MCF 10A (cell line): ENCODE measurements around the gene TNFSF15. TPM values are rescaled to one million over a fixed set of nuclear protein-coding genes. Genes with fewer than 3 reads are reported as not detected.

ENCODE experiments used
- BruUV-seq: library from RNA; stranded (reverse); fragments of 400-500 nt; replicated peaks from 2 replicates; lab custom pipeline; 2021; lab: Mats Ljungman, UMichigan
- CTCF ChIA-PET: fragments of 300-600 bp; sonication (Branson Sonifier 250); formaldehyde crosslinking; extraction: SDS; loops from one replicate; lab custom pipeline; 2021; ENCODE audit warnings: antibody characterized with exemption, inconsistent platforms; lab: Yijun Ruan, JAX
- POLR2A ChIA-PET: fragments of 300-600, 350-650 bp; sonication (Branson Sonifier 250); formaldehyde crosslinking; extraction: SDS; loops from one replicate; lab custom pipeline; 2020; ENCODE audit warnings: antibody characterized with exemption, inconsistent platforms; lab: Yijun Ruan, JAX
- DNase-seq: peaks from one replicate; pipeline ENCODE4 v3.0.0-alpha.2; 2018; ENCODE audit not compliant: unreplicated experiment
- H3K27ac Mint-ChIP-seq: one replicate; pipeline ENCODE4 v1.8.0; 2022; ENCODE audit warnings: mild to moderate bottlenecking, low read depth, mixed read lengths; ENCODE audit not compliant: unreplicated experiment
- H3K27me3 Mint-ChIP-seq: one replicate; pipeline ENCODE4 v1.8.0; 2022; ENCODE audit warnings: mixed read lengths; ENCODE audit not compliant: insufficient read depth, unreplicated experiment
- H3K36me3 Mint-ChIP-seq: one replicate; pipeline ENCODE4 v1.8.0; 2022; ENCODE audit warnings: mild to moderate bottlenecking, moderate library complexity, mixed read lengths; ENCODE audit not compliant: insufficient read depth, unreplicated experiment
- H3K4me1 Mint-ChIP-seq: one replicate; pipeline ENCODE4 v1.8.0; 2022; ENCODE audit warnings: mixed read lengths; ENCODE audit not compliant: insufficient read depth, unreplicated experiment
- H3K4me3 Mint-ChIP-seq: one replicate; pipeline ENCODE4 v1.8.0; 2022; ENCODE audit warnings: mild to moderate bottlenecking, moderate library complexity, mixed read lengths; ENCODE audit not compliant: unreplicated experiment
- H3K9me3 Mint-ChIP-seq: one replicate; pipeline ENCODE4 v1.8.0; 2022; ENCODE audit warnings: mixed read lengths; ENCODE audit not compliant: unreplicated experiment
- intact Hi-C: fragments of 100-400 bp; cut with micrococcal nuclease; formaldehyde crosslinking; loops from 2 replicates; pipeline ENCODE4 v1.14.1; 2022
- total RNA-seq: library from RNA; stranded (reverse); gene quantifications from 2 replicates; pipeline ENCODE4 v1.2.3, GENCODE V29; 2022
- TF ChIP-seq, protein P1 (sequence below): fragments of 200-600 bp; IDR thresholded peaks from one replicate; pipeline ENCODE4 v1.8.0; 2022; ENCODE audit warnings: antibody characterized with exemption, mild to moderate bottlenecking; ENCODE audit not compliant: unreplicated experiment

The TNFSF15 gene
- total RNA-seq, 1 experiment from 2014 or later = 1.9 TPM

DNA sequence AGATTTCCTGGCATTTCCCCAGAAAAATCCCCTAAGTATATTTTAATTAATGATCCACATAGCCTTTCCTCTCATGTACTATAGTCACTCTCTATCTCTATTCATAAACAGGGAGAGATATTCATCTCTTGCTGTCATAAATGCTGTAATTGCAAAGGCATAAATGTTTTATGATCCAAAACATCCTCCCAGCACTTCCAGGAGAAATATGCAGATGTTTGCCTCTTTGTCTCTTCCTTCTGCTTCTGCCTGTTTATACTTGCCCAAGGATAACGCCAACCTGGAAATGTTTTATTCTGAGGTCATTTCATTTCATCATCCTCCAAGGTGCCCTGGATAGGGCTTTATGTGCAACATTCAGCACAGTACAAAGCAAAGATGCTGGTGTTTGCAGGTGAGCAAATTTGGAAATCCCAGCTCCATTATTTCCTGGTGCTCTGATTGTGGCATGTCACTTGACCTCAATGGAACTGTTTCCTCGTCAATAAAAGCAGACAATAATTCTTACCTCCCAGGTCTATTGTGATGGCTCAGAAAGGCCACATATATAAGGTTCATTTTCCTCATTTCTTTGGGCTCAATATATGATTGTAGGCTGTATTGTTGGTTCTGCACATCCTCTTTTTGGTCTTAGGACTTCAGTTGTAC, 6.9 kb downstream of the TNFSF15 start:
- TF ChIP-seq, protein P1, sequence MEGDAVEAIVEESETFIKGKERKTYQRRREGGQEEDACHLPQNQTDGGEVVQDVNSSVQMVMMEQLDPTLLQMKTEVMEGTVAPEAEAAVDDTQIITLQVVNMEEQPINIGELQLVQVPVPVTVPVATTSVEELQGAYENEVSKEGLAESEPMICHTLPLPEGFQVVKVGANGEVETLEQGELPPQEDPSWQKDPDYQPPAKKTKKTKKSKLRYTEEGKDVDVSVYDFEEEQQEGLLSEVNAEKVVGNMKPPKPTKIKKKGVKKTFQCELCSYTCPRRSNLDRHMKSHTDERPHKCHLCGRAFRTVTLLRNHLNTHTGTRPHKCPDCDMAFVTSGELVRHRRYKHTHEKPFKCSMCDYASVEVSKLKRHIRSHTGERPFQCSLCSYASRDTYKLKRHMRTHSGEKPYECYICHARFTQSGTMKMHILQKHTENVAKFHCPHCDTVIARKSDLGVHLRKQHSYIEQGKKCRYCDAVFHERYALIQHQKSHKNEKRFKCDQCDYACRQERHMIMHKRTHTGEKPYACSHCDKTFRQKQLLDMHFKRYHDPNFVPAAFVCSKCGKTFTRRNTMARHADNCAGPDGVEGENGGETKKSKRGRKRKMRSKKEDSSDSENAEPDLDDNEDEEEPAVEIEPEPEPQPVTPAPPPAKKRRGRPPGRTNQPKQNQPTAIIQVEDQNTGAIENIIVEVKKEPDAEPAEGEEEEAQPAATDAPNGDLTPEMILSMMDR = no peak
- no peaks in the 10 kb centered on the region for H3K9me3 Mint-ChIP-seq
- H3K4me3 Mint-ChIP-seq = no peak overlapping the region
- H3K4me1 Mint-ChIP-seq = peaks cover 8% of the 10 kb centered on the region
- intact Hi-C loops = no loop called here
- H3K36me3 Mint-ChIP-seq = no peaks in the 10 kb centered on the region
- CTCF ChIA-PET = interaction anchor here (1.4 to 2.2 kb wide), 4 partner anchors 9 to 112 kb away, joined by 3 to 7 read pairs (median 5); no protein-coding TSS in a partner anchor
- no TSS peak for BruUV-seq
- POLR2A ChIA-PET = interaction anchor here (1.1 to 3.8 kb wide), 2 partner anchors 10 to 13 kb away, joined by 4 to 36 read pairs; no protein-coding TSS in a partner anchor
- H3K27me3 Mint-ChIP-seq = no peaks in the 10 kb centered on the region
- DNase-seq = peak; percentile 52
- no peak overlapping the region for H3K27ac Mint-ChIP-seq

DNA sequence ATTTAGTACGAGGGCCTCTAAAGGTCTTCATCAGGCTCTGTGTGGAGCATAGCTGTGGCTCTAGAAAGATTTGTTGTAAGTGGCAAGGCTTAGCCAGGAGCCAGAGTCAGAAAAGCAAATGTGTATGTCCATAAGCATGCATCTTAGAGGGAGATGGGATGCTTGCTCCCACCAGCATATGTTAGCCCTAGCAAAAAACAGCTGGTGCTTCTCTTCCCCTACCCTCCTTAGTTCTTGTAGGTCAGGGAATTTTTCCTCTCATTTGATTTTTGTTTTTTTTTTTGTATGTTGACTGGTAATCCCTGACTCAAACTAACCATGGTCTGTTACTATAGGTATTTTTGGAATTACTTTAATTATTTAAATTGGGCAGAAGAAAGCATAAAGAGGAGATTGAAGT, 7.7 kb downstream of the TNFSF15 start:
- H3K4me3 Mint-ChIP-seq = no peak overlapping the region
- no peaks in the 10 kb centered on the region for H3K36me3 Mint-ChIP-seq
- TF ChIP-seq, protein P1 = no peak
- peaks cover 7% of the 10 kb centered on the region for H3K4me1 Mint-ChIP-seq
- intact Hi-C loops = no loop called here
- no TSS peak for BruUV-seq
- no peak overlapping the region for H3K27ac Mint-ChIP-seq
- no peaks in the 10 kb centered on the region for H3K9me3 Mint-ChIP-seq
- DNase-seq = no peak
- H3K27me3 Mint-ChIP-seq = no peaks in the 10 kb centered on the region
- CTCF ChIA-PET = interaction anchor here (0.6 to 2.2 kb wide), 4 partner anchors 58 to 215 kb away, joined by 3 to 7 read pairs (median 4); no protein-coding TSS in a partner anchor
- POLR2A ChIA-PET = interaction anchor here (1.1 to 3.8 kb wide), 2 partner anchors 9 to 12 kb away, joined by 4 to 36 read pairs; no protein-coding TSS in a partner anchor

DNA sequence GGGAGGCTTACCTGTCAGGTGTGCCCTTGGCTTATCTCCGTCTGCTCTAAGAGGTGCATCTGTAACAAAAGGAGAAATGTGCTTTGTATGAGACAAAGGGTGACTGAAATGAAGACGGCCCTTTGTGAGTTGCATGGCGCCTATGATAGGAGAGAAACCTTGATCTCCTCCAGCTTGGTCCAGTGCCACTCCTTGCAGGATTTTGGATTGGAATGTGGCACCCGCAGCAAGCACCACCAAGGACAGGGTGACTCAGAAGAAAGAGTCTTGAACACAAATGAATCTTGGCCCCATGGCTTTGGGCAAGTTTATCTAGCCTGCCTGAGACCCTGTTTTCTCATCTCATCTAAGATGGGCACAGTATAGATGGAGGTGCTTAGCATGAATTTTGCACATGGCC, 13.4 kb downstream of the TNFSF15 start:
- H3K27me3 Mint-ChIP-seq = no peaks in the 10 kb centered on the region
- ChIA-PET CTCF (interaction anchor here (1.3 kb wide), 1 partner anchor 129 kb away, joined by 3 read pairs; no protein-coding TSS in a partner anchor), POLR2A (no interaction called here)
- no TSS peak for BruUV-seq
- TF ChIP-seq, protein P1 = no peak
- peaks cover 6% of the 10 kb centered on the region for H3K36me3 Mint-ChIP-seq
- no peak overlapping the region for H3K4me3 Mint-ChIP-seq
- intact Hi-C loops = no loop called here
- no peak overlapping the region for H3K27ac Mint-ChIP-seq
- H3K9me3 Mint-ChIP-seq = no peaks in the 10 kb centered on the region
- H3K4me1 Mint-ChIP-seq = peaks cover 8% of the 10 kb centered on the region
- no peak for DNase-seq

DNA sequence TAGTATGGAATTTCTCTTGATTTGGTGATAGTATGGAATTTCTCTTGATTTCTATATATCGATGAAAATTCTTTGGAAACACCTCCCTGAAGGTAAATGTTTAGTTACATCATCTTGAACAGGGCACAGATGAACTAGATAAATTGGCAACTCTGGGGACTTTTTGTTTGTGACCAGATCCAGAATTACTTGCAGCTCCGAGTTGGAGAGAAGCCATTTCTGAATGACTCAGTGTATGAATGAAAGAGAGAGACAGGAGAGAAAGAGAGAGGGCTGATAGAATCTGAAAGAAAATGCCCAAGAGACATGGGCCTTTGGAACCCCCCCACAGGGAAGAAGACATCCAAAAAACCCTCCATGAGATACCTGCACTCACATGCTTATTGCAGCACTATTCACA, 14.1 kb downstream of the TNFSF15 start:
- Mint-ChIP-seq H3K27ac (no peak overlapping the region), H3K9me3 (no peaks in the 10 kb centered on the region), H3K4me1 (peaks cover 11% of the 10 kb centered on the region), H3K4me3 (no peak overlapping the region), H3K36me3 (peaks cover 6% of the 10 kb centered on the region), H3K27me3 (no peaks in the 10 kb centered on the region)
- ChIA-PET POLR2A (interaction anchor here (0.8 kb wide), 1 partner anchor 14 kb away, joined by 3 read pairs; the partner anchor contains the start of gene TNFSF15), CTCF (interaction anchor here (1.3 kb wide), 1 partner anchor 130 kb away, joined by 3 read pairs; no protein-coding TSS in a partner anchor)
- TF ChIP-seq, protein P1 = no peak
- BruUV-seq = no TSS peak
- DNase-seq = no peak
- intact Hi-C loops = no loop called here
